Stimulated activated CD8-positive, alpha-beta memory T cell treated with anti-CD3 and anti-CD28 coated beads, Interleukin-7, amount 100 ng/mL, for 48 hours (primary cell): ENCODE data around the gene EVC2.

Experiments
- DNase-seq, 2 donors: peaks; one replicate each; pipeline ENCODE4 v3.0.0-alpha.2; 2020; ENCODE audit warnings: low read depth in 1 of 2; ENCODE audit errors: extremely low read depth in 1 of 2

EVC2 gene

GRCh38 chr4:5686338-5686737, 22.0 kb downstream of the EVC2 start:
- DNase-seq, result no peak

- DNase-seq, result no peak
Observed at GRCh38 chr4:5685296-5685695, 23.1 kb downstream of the EVC2 start.

DNA sequence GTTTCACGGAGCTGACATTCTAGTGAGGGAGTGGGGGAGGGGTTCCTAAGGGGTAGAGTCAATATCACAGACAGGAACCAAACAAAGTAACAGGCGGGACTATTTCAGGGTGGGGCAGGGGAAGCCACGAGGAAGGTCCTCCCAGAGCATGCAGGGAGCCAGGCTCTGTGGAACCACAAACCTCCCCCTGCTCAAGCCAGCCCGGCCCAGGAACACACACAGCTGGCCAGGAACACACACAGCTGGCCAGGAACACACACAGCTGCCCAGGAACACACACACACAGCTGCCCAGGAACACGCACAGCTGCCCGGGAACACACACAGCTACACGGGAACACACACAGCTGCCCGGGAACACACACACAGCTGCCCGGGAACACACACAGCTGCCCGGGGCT, 24.8 kb downstream of the EVC2 start:
- no peak for DNase-seq

DNA sequence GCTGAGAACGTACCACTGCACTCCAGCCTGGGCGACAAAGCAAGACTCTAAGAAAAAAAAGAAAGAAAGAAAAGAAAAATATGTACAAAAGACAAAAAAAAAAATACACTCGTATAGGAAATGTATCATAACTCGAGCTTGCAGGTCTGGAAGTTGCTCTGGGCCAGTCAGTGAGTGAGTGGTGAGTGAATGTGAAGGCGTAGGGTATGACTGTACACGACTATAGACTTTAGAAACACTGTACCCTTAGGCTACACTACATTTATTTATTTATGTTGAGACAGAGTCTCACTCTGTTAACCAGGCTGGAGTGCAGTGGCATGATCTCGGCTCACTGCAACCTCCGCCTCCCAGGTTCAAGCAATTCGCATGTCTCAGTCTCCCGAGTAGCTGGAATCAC, 29.4 kb downstream of the EVC2 start:
- DNase-seq, result no peak

GRCh38 chr4:5676763-5677162, 31.6 kb downstream of the EVC2 start:
- no peak for DNase-seq

GRCh38 chr4:5666741-5667140, 41.6 kb downstream of the EVC2 start:
- no peak for DNase-seq

DNA sequence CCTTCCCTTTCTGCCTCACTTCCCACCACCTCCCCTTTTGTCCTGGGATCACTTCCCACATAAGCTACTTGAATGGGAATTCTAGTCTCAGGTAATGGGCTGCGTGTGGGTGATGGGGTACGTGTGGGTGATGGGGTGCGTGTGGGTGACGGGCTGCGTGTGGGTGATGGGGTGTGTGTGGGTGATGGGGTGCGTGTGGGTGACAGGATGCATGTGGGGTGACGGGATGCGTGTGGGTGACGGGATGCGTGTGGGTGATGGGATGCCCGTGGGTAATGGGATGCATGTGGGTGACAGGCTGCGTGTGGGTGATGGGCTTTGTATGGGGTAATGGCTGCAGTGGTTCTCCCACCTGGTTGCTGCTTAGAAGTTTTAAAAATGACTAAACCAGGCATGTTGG, 43.6 kb downstream of the EVC2 start:
- DNase-seq, result no peak

- DNase-seq, result no peak
Observed at GRCh38 chr4:5662555-5662954, 45.8 kb downstream of the EVC2 start.

GRCh38 chr4:5661237-5661636, 47.1 kb downstream of the EVC2 start:
- no peak for DNase-seq

DNA sequence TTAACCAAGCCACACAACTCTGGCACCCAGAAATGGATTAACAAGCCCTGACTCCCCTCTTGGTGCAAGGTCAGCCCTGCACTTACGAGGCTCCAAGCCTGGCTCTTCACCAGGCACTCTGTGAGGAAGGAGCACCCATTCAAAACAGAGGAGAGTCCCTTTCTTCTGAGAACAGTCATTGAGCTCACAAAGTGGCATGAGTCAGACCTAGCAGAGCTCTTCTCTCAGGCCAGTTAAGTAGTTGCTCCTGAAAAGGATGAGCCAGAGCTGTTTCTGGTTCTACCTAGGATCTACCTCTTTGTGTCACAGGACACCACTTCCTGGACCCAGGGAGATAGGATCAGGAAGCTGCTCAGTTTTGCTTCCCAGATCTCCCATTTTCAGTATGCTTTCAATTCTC, 48.2 kb downstream of the EVC2 start:
- DNase-seq, result no peak

- no peak for DNase-seq
Observed at GRCh38 chr4:5658974-5659373, 49.4 kb downstream of the EVC2 start.

- DNase-seq, result no peak
Observed at GRCh38 chr4:5656415-5656814, 51.9 kb downstream of the EVC2 start.

- no peak for DNase-seq
Observed at GRCh38 chr4:5654791-5655190, 53.6 kb downstream of the EVC2 start.

GRCh38 chr4:5651089-5651488, 57.3 kb downstream of the EVC2 start:
- no peak for DNase-seq

DNA sequence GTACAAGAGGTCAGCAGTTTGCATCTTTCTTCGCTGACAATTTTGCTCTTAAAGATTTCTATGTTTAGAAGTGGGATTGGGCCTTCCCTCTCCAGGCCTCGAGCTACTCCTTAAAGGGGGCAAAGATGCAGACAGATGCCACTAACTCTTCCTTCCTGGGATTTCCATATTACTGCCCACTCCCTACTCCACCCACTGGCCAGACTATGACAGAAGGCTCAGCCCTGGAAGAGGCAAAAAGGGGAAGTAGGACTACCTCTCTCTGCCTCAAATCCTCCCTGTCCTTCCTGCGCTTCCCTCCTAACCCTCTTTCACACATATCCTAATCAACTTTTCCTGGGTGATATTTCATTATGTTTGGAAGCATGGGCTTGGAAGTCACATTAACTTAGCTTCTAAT, 58.3 kb downstream of the EVC2 start:
- DNase-seq, result no peak

GRCh38 chr4:5647351-5647750, 61.0 kb downstream of the EVC2 start:
- DNase-seq, result no peak

DNA sequence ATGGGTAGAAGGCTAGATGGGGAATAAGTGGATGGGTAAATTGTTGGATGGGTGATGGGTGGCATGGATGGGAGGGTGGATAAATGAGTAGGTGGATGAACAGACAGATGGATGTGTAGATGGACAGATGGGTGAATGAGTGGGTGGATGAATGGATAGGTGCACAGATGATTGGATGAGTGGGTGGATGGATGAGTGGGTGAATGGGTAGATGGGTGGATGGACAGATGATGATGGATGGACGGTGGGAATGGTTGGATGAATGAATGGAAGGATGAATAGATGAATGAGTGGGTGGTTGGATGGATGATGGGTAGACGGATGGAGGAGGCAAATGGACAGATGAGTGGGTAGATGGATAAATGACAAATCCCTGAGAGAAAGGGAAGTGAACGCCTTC, 68.3 kb downstream of the EVC2 start:
- no peak for DNase-seq

DNA sequence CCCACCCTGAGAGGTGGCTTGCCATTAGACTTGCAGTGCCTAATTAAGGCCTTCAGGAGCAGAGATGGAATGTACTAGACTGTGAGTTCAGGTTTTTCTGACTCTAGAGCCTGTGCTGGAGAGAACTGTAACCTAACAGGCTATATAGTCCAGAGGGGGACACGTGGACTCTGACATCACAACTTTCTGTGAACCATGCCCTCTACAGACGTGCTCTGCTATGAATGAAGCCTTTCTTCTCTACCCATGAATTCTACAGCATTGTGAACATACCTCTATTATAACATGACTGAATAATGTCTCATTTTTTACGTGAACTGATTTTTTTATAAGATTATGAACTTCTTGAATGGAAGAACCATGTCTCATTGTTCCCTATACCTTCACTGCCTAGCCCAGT, 68.8 kb downstream of the EVC2 start:
- no peak for DNase-seq

GRCh38 chr4:5638976-5639375, 69.4 kb downstream of the EVC2 start:
- DNase-seq, result no peak

DNA sequence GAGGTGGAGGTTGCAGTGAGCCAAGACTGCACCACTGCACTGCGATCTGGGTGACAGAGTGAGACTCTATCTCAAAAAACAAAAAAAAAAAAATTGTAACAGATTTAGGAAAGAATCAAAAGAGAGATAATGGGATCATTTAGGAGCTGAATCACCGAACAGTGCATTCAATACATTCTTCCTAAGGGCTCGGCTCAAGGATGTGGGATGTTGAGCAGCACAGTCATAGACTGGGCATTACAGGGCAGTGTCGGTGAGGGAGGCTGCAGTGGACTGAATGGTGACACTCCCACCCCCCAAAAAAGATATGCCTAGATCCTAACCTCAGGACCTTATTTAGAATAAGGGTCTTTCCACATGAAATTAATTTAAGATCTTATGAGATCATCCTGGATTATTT, 70.0 kb downstream of the EVC2 start:
- no peak for DNase-seq

- no peak for DNase-seq
Observed at GRCh38 chr4:5636766-5637670, 71.3 kb downstream of the EVC2 start.

DNA sequence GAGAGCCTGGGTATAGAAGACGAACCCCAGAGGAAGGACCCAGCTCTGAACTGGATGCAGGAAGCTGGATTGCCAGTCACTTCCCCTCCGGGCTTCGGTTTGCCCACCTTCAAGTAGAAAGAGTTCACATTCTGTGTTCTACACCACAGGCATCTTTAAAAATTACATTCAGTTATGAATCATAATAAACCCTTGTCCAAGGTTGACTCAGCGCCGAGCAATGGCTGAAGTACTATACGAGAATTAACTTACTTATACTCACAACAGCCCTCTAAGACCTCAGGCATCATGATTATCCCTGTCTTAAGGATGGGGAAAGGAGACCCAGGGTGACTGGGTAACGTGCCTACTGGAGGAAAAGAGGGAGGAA, 72.5 kb downstream of the EVC2 start:
- DNase-seq, result no peak

DNA sequence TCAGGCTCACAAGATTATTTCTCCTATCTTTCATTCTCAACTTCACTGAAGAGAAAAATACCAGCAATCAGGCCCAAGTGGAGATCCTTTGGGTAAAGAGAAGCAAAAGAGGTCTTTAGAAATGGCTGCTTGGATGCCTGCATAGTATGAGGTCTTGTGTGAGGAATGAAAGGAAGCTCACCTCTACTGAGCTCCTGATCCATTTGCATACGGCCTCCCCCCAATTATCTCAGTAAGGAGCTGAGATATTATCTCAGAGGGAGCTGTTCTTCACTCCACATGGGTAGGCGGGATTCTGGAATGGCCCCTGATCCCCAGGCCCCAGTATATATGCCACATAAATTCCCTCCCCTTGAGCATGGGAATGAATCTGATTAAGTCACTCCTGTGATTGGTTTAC, 75.8 kb downstream of the EVC2 start:
- DNase-seq, result no peak
